ENCODE data around the gene GHRHR.

The GHRHR gene

GRCh38 chr7:30963842-30964241, at the start of gene GHRHR:
GHRHR (plus strand) TSS chr7:30963953; CDS start chr7:30964069, 116 bp downstream.
- Histone ChIP-seq H3K4me3 (IDR thresholded peaks at IDR 0.05; ENCODE audit: insufficient read depth, low read depth, low read length) (no peak within 1 kb of the TSS), H3K79me2 (ENCODE audit: insufficient read depth, low read depth) (no peaks in the 10 kb centered on the region), H3K9ac (no peak within 1 kb of the TSS), H3K4me2 (no peak within 1 kb of the TSS), H3K36me3 (ENCODE audit: insufficient read depth) (no peaks in the 10 kb centered on the region), H3K27me3 (ENCODE audit: insufficient read depth, low read depth) (no peaks in the 10 kb centered on the region), H3K4me1 (ENCODE audit: low read depth, poor library complexity, severe bottlenecking) (no peaks in the 10 kb centered on the region), H2AFZ (ENCODE audit: low read depth) (no peak within 1 kb of the TSS), H4K20me1 (ENCODE audit: insufficient read depth) (no peaks in the 10 kb centered on the region), H3K27ac (no peak within 1 kb of the TSS)
- no peak for TF ChIP-seq CTCF (conservative IDR thresholded peaks at IDR 0.05; ENCODE audit: low read depth, low read length)

- Histone ChIP-seq H3K79me2 (ENCODE audit: insufficient read depth, low read depth) (no peaks in the 10 kb centered on the region), H3K27me3 (ENCODE audit: insufficient read depth, low read depth) (no peaks in the 10 kb centered on the region), H4K20me1 (ENCODE audit: insufficient read depth) (no peaks in the 10 kb centered on the region), H3K9ac (no peak overlapping the region), H3K4me2 (no peak overlapping the region), H2AFZ (ENCODE audit: low read depth) (no peak overlapping the region), H3K4me1 (ENCODE audit: low read depth, poor library complexity, severe bottlenecking) (no peaks in the 10 kb centered on the region), H3K36me3 (ENCODE audit: insufficient read depth) (no peaks in the 10 kb centered on the region), H3K27ac (no peak overlapping the region), H3K4me3 (IDR thresholded peaks at IDR 0.05; ENCODE audit: insufficient read depth, low read depth, low read length) (no peak overlapping the region)
- TF ChIP-seq CTCF (conservative IDR thresholded peaks at IDR 0.05; ENCODE audit: low read depth, low read length): no peak
Measured at GRCh38 chr7:30914596-30914995, 49.2 kb upstream of the GHRHR start.

GRCh38 chr7:30915005-30915601, 48.6 kb upstream of the GHRHR start:
- Histone ChIP-seq H3K4me3 (IDR thresholded peaks at IDR 0.05; ENCODE audit: insufficient read depth, low read depth, low read length) (no peak overlapping the region), H3K36me3 (ENCODE audit: insufficient read depth) (no peaks in the 10 kb centered on the region), H2AFZ (ENCODE audit: low read depth) (no peak overlapping the region), H3K4me2 (no peak overlapping the region), H4K20me1 (ENCODE audit: insufficient read depth) (no peaks in the 10 kb centered on the region), H3K4me1 (ENCODE audit: low read depth, poor library complexity, severe bottlenecking) (no peaks in the 10 kb centered on the region), H3K9ac (no peak overlapping the region), H3K27me3 (ENCODE audit: insufficient read depth, low read depth) (no peaks in the 10 kb centered on the region), H3K27ac (no peak overlapping the region), H3K79me2 (ENCODE audit: insufficient read depth, low read depth) (no peaks in the 10 kb centered on the region)
- no peak for TF ChIP-seq CTCF (conservative IDR thresholded peaks at IDR 0.05; ENCODE audit: low read depth, low read length)

- Histone ChIP-seq H3K27ac (no peak overlapping the region), H4K20me1 (ENCODE audit: insufficient read depth) (no peaks in the 10 kb centered on the region), H3K9ac (no peak overlapping the region), H2AFZ (ENCODE audit: low read depth) (no peak overlapping the region), H3K4me1 (ENCODE audit: low read depth, poor library complexity, severe bottlenecking) (no peaks in the 10 kb centered on the region), H3K4me3 (IDR thresholded peaks at IDR 0.05; ENCODE audit: insufficient read depth, low read depth, low read length) (no peak overlapping the region), H3K79me2 (ENCODE audit: insufficient read depth, low read depth) (no peaks in the 10 kb centered on the region), H3K36me3 (ENCODE audit: insufficient read depth) (no peaks in the 10 kb centered on the region), H3K27me3 (ENCODE audit: insufficient read depth, low read depth) (no peaks in the 10 kb centered on the region), H3K4me2 (no peak overlapping the region)
- no peak for TF ChIP-seq CTCF (conservative IDR thresholded peaks at IDR 0.05; ENCODE audit: low read depth, low read length)
Measured at GRCh38 chr7:30915751-30916150, 48.0 kb upstream of the GHRHR start.

Data from KMS-11 (cell line).